Prostate gland (tissue), 2 donors: ENCODE results near the gene SH3RF2. TPM values are rescaled to one million over a fixed set of nuclear protein-coding genes. Genes with fewer than 3 reads are reported as not detected.
"Not testable (repeated sequence)": the region's sequence is repeated elsewhere in the genome, so short reads cannot be mapped to it uniquely, and the experiment has no call there.

ENCODE experiments used
- DNase-seq: peaks from one replicate; pipeline ENCODE4 v3.0.0-alpha.2; 2019; ENCODE audit warnings: low spot score
- H3K27ac ChIP-seq, 2 donors: fragments of 200-600 bp; sonication (generic); 2 replicates each; pipeline ENCODE4 v1.5.1; 2017 to 2019
- H3K27me3 ChIP-seq: fragments of 200-600 bp; sonication (generic); replicated peaks from 2 replicates; pipeline ENCODE4 v1.5.1; 2019; ENCODE audit not compliant: insufficient read depth
- H3K36me3 ChIP-seq, 2 donors: fragments of 200-600 bp; sonication (generic); 1 replicate in 1 of 2; 2 replicates in 1 of 2; pipeline versions ENCODE4 v1.5.1 to v1.8.1; 2017 to 2019
- H3K4me1 ChIP-seq: fragments of 200-600 bp; sonication (generic); replicated peaks from 2 replicates; pipeline ENCODE4 v1.5.1; 2019
- H3K4me3 ChIP-seq, 2 donors: fragments of 200-600 bp; sonication (generic); 2 replicates each; pipeline ENCODE4 v1.5.1; 2017 to 2019
- H3K9me3 ChIP-seq: fragments of 200-600 bp; sonication (generic); 2 replicates; pipeline ENCODE4 v1.5.1; 2017
- POLR2A ChIP-seq: fragments of 450-650 bp; IDR thresholded peaks from one replicate; pipeline ENCODE4 v1.6.1; 2016; ENCODE audit warnings: antibody characterized with exemption, mild to moderate bottlenecking
- POLR2AphosphoS5 ChIP-seq: sonication (generic); formaldehyde crosslinking; IDR thresholded peaks from one replicate; pipeline ENCODE4 v1.6.1; 2017; ENCODE audit warnings: antibody characterized with exemption
- WGBS: methylation state at CpG from one replicate; pipeline ENCODE4 v1.1.5; 2018; 5-methylcytosine and 5-hydroxymethylcytosine counted together
- intact Hi-C: fragments of 100-400 bp; cut with DNase I; formaldehyde crosslinking; loops from one replicate; pipeline ENCODE4 v1.14.2; 2022
- total RNA-seq, 2 donors: library from RNA; depleted of rRNA; stranded (reverse); fragments of >200 nt; gene quantifications; one replicate each; pipeline ENCODE4 v1.1.0, GENCODE V29; 2016
- TF ChIP-seq, protein P1 (sequence below), 4 experiments: fragments of 200-600 bp in 2 of 4; fragments of 450-650 bp in 2 of 4; sonication (generic) in 2 of 4; IDR thresholded peaks; 1 replicate in 3 of 4; 2 replicates in 1 of 4; pipeline ENCODE4 v1.5.1; 2016 to 2019; ENCODE audit warnings: antibody characterized with exemption in 4 of 4, mild to moderate bottlenecking in 2 of 4, moderate library complexity in 2 of 4

SH3RF2 gene
- total RNA-seq, 2 donors from 2014 or later: 18.2 to 43.9 TPM

DNA sequence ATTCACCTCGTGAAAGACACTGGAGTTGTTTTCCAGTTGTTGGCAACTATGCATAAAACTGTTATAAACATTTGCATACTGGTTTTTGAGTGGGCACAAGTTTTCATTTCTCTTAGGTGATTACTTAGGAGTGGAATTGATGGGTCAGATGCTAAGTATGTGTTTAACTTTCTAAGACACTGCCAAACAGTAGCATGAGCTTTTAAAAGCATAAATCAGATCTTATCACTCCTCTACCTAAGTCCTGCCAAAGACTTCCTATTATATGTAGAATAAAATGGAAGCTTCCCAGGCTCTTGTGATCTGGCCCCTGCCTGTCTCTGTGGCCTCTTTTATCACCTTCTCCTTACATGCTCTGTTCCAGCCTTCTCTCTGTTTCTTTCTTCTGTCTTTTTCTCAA lies 72.6 kb downstream of the SH3RF2 start:
- H3K4me3 ChIP-seq: no peak overlapping the region
- no peaks in the 10 kb centered on the region for H3K4me1 ChIP-seq
- TF ChIP-seq POLR2A (no peak), POLR2AphosphoS5 (peak; percentile 26)
- H3K9me3 ChIP-seq: no peaks in the 10 kb centered on the region
- WGBS: 31% methylated on average over 1 of the region's 1 CpG
- DNase-seq: no peak
- H3K27me3 ChIP-seq: no peaks in the 10 kb centered on the region
- H3K27ac ChIP-seq: no peak overlapping the region
- H3K36me3 ChIP-seq: no peaks in the 10 kb centered on the region
- intact Hi-C loops: no loop called here

DNA sequence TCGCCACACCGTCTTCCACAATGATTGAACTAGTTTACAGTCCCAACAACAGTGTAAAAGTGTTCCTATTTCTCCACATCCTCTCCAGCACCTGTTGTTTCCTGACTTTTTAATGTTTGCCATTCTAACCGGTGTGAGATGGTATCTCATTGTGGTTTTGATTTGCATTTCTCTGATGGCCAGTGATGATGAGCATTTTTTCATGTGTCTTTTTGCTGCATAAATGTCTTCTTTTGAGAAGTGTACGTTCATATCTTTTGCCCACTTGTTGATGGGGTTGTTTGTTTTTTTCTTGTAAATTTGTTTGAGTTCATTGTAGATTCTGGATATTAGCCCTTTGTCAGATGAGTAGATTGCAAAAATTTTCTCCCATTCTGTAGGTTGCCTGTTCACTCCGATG lies 74.1 kb downstream of the SH3RF2 start:
- WGBS: 74% methylated on average over 5 of the region's 5 CpGs
- H3K9me3 ChIP-seq, H3K4me3 ChIP-seq, DNase-seq, H3K4me1 ChIP-seq, H3K36me3 ChIP-seq, H3K27me3 ChIP-seq, H3K27ac ChIP-seq, intact Hi-C loops: not testable (repeated sequence)

DNA sequence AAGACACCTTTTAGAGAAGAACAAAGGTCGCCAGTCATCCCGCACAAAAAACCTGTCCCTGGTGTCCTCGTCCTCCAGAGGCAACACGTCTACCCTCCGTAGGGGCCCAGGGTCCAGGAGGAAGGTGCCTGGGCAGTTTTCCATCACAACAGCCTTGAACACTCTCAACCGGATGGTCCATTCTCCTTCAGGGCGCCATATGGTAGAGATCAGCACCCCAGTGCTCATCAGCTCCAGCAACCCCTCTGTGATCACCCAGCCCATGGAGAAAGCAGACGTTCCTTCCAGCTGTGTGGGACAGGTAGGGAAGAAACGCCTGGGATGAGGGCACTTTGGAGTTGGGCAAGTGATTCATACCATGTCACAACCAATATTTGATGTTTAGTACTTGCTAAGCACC lies 77.4 kb downstream of the SH3RF2 start:
- intact Hi-C loops: no loop called here
- WGBS: 85% methylated on average over 9 of the region's 9 CpGs

DNA sequence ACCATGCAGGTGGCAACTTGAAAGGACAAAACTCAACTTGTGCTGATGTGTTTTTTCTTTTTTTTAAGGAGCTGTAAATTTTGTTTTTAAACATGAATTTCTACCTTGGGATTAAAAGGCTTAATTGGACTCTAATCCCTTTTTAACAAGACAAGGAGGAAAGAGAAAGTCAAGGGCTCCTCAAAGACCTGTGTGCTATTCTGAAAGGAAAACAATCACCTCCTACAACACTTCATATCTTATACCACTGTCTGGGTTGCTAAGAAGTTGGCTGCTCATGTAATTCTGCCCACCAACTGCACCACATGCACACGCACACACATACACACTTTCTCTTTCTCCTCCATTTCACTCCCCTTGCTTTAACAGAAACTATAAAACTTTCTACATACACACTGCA lies 78.6 kb downstream of the SH3RF2 start:
- TF ChIP-seq POLR2A (no peak), POLR2AphosphoS5 (no peak)
- TF ChIP-seq, protein P1, sequence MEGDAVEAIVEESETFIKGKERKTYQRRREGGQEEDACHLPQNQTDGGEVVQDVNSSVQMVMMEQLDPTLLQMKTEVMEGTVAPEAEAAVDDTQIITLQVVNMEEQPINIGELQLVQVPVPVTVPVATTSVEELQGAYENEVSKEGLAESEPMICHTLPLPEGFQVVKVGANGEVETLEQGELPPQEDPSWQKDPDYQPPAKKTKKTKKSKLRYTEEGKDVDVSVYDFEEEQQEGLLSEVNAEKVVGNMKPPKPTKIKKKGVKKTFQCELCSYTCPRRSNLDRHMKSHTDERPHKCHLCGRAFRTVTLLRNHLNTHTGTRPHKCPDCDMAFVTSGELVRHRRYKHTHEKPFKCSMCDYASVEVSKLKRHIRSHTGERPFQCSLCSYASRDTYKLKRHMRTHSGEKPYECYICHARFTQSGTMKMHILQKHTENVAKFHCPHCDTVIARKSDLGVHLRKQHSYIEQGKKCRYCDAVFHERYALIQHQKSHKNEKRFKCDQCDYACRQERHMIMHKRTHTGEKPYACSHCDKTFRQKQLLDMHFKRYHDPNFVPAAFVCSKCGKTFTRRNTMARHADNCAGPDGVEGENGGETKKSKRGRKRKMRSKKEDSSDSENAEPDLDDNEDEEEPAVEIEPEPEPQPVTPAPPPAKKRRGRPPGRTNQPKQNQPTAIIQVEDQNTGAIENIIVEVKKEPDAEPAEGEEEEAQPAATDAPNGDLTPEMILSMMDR (IDR thresholded peaks at IDR 0.05): no peak
- WGBS: 82% methylated on average over 1 of the region's 1 CpG

More for the DNA sequence above, 77.4 kb downstream of the SH3RF2 start:
- H3K27me3 ChIP-seq: no peaks in the 10 kb centered on the region
- H3K4me1 ChIP-seq: no peaks in the 10 kb centered on the region
- no peak for TF ChIP-seq POLR2AphosphoS5
- TF ChIP-seq, protein P1 (IDR thresholded peaks at IDR 0.05): no peak
- no peaks in the 10 kb centered on the region for H3K9me3 ChIP-seq
- DNase-seq: no peak
- H3K27ac ChIP-seq: no peak overlapping the region
- no peak overlapping the region for H3K4me3 ChIP-seq
- no peaks in the 10 kb centered on the region for H3K36me3 ChIP-seq

DNA sequence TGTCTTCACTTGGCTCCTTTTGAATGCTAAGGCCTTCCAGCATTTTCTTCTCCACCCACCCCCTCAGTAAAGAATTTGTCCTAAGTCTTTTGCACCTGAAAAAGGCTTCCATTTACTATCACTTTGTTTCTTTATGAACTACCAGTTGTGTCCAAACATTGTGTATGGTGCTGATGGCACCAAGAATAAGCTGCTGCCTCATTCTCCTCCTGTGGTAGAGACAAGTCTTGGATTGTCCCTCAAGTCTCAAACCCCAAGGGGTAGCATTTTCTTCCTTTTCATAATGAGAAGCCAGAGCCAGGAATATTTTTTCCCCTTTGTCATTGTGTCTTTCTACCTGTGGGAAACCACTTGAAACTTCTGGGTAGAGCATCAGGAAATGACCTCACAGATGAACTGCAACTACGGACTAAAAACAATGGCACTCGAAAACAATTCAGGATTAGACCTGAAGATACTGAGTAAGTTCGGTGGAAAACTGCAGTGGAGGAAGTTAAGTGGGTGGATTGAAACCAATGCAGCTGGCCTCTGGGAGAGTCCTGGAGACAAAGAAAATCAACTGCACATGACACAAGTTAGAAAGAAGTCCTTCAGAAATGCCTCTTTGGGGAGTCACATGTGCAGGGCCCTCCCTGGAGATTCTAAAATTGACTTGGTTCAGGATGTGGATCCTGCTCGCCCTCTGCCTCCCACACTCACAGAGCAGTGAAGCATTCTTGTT lies 80.5 kb downstream of the SH3RF2 start:
- 81% methylated on average over 4 of the region's 4 CpGs for WGBS
- Histone ChIP-seq H3K27me3 (no peaks in the 10 kb centered on the region), H3K4me1 (no peaks in the 10 kb centered on the region), H3K9me3 (no peaks in the 10 kb centered on the region), H3K27ac (no peak overlapping the region), H3K36me3 (no peaks in the 10 kb centered on the region), H3K4me3 (no peak overlapping the region)
- no peak for TF ChIP-seq POLR2A
- TF ChIP-seq POLR2AphosphoS5: no peak
- TF ChIP-seq, protein P1 (IDR thresholded peaks at IDR 0.05): no peak
- DNase-seq: no peak
- intact Hi-C loops: no loop called here

More for the DNA sequence above, 78.6 kb downstream of the SH3RF2 start:
- no peak overlapping the region for H3K27ac ChIP-seq
- H3K9me3 ChIP-seq: no peaks in the 10 kb centered on the region
- no peaks in the 10 kb centered on the region for H3K4me1 ChIP-seq
- no peak overlapping the region for H3K4me3 ChIP-seq
- no peaks in the 10 kb centered on the region for H3K27me3 ChIP-seq
- DNase-seq: no peak
- no peaks in the 10 kb centered on the region for H3K36me3 ChIP-seq
- intact Hi-C loops: no loop called here
